Loucy (cell line): ENCODE data around the gene ABCB11.

Source experiments
- EZH2phosphoT487 ChIP-seq: fragments of 200-600 bp; IDR thresholded peaks from 2 replicates; pipeline ENCODE4 v1.6.1; 2018; ENCODE audit warnings: antibody characterized with exemption, mild to moderate bottlenecking, moderate library complexity, borderline replicate concordance
- TF ChIP-seq, protein P1 (sequence below): fragments of 200-600 bp; sonication (generic); conservative IDR thresholded peaks from 2 replicates; pipeline ENCODE4 v1.5.1; 2014; ENCODE audit warnings: mild to moderate bottlenecking, antibody characterized with exemption, low read length

- TF ChIP-seq, protein P1, sequence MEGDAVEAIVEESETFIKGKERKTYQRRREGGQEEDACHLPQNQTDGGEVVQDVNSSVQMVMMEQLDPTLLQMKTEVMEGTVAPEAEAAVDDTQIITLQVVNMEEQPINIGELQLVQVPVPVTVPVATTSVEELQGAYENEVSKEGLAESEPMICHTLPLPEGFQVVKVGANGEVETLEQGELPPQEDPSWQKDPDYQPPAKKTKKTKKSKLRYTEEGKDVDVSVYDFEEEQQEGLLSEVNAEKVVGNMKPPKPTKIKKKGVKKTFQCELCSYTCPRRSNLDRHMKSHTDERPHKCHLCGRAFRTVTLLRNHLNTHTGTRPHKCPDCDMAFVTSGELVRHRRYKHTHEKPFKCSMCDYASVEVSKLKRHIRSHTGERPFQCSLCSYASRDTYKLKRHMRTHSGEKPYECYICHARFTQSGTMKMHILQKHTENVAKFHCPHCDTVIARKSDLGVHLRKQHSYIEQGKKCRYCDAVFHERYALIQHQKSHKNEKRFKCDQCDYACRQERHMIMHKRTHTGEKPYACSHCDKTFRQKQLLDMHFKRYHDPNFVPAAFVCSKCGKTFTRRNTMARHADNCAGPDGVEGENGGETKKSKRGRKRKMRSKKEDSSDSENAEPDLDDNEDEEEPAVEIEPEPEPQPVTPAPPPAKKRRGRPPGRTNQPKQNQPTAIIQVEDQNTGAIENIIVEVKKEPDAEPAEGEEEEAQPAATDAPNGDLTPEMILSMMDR: no peak
- no peak for TF ChIP-seq EZH2phosphoT487
Measured at GRCh38 chr2:168903888-168904287, 127.2 kb downstream of the ABCB11 start.
